ENCODE measurements around the gene FAIM2. TPM values are rescaled to one million over a fixed set of nuclear protein-coding genes. Genes with fewer than 3 reads are reported as not detected.
A peak's percentile ranks its signal among the peaks of the same experiment; 100 is the strongest.

Gene FAIM2
- total RNA-seq, 4 donors from 2014 or later: 0.13 to 1.1 TPM; not detected in 2

DNA sequence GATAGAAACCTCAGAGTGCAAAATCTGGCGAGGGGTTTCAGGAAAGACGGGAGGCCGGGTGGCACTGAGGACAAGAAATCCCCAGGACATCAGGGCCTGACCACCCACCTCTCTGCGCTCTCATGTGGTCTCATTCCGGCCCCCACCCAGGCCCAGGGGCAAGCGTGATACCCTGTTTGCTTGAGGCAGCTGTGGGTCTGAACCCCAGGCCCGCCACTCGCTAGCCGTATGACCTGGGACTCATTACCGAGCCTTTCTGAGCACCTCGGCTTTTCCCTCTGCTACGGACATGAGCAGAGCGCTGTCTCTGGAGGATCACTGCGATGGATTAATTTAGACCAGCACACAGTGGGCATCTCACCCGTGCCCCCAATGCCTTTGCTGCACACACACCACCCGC is 35.3 kb downstream of the FAIM2 start:
- DNase-seq (no peak), ATAC-seq (no peak)
- intact Hi-C loops (cut with DNase I; ENCODE audit: low total_unique reads): loop anchor here (10.0 kb wide), 2 partner anchors 96 to 186 kb away; partner anchors contain the start of genes AQP5 and ASIC1
- no peak overlapping the region for H3K4me3 ChIP-seq
- no peak for TF ChIP-seq POLR2A (IDR thresholded peaks at IDR 0.05)
- TF ChIP-seq, protein P1, sequence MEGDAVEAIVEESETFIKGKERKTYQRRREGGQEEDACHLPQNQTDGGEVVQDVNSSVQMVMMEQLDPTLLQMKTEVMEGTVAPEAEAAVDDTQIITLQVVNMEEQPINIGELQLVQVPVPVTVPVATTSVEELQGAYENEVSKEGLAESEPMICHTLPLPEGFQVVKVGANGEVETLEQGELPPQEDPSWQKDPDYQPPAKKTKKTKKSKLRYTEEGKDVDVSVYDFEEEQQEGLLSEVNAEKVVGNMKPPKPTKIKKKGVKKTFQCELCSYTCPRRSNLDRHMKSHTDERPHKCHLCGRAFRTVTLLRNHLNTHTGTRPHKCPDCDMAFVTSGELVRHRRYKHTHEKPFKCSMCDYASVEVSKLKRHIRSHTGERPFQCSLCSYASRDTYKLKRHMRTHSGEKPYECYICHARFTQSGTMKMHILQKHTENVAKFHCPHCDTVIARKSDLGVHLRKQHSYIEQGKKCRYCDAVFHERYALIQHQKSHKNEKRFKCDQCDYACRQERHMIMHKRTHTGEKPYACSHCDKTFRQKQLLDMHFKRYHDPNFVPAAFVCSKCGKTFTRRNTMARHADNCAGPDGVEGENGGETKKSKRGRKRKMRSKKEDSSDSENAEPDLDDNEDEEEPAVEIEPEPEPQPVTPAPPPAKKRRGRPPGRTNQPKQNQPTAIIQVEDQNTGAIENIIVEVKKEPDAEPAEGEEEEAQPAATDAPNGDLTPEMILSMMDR (IDR thresholded peaks at IDR 0.05 in 4 of 5, conservative IDR thresholded peaks at IDR 0.05 in 1 of 5): no peak
- H3K4me1 ChIP-seq: peaks cover 10 to 19% of the 10 kb centered on the region in 2 donors
- in situ Hi-C loops (cut with MboI; ENCODE audit: low sequenced_read_pairs in 4 of 4): no loop called here
- H3K36me3 ChIP-seq: no peaks in the 10 kb centered on the region
- H3K27me3 ChIP-seq: no peaks in the 10 kb centered on the region
- H3K27ac ChIP-seq: peak overlapping the region in 3 of 4 donors; percentile 6 to 41 (median 41)
- no peaks in the 10 kb centered on the region for H3K9me3 ChIP-seq

DNA sequence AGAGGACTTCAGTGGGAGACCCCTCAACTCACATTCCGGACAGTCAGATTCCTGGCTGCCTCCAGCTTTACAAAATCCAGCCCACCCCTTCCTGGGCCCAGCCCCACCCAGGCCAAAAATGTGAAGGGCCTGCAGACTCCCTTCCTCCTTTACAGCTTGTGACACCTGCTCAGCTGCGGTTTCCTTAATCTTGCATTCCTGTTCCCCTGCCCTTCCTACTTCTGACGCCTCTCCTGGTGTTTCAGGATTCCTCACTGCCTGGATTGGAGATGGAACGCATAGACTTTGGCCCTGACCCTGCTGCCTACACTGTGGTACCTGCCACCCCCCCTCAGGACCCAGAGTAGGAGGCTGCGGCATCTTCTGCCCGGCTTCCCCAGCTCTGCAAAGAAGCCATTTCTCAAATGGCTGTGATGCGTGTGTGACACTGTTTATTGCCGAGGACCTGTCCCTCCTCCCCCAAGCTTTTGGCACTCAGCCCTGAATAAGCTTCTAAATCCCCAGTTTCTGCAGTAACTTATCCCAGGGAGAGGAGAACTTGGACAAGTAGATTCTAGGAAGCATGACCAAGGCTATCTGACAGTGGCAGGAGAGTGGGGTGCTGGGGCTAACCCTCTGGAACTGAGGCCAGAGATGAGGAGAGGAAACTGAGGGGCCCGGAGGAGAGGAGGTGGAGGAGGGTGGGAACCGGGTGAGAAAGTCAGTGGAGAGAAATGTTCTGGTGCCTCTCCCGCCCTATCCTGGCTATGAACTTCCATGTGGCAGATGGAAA is 35.9 kb downstream of the FAIM2 start:
- no peak for DNase-seq
- no peaks in the 10 kb centered on the region for H3K36me3 ChIP-seq
- no peaks in the 10 kb centered on the region for H3K27me3 ChIP-seq
- in situ Hi-C loops (cut with MboI; ENCODE audit: low sequenced_read_pairs in 4 of 4): no loop called here
- intact Hi-C loops (cut with DNase I; ENCODE audit: low total_unique reads): loop anchor here (1.0 to 10.0 kb wide), 3 partner anchors 91 to 187 kb away; partner anchors contain the start of genes AQP5 and ASIC1
- TF ChIP-seq, protein P1 (IDR thresholded peaks at IDR 0.05 in 4 of 5, conservative IDR thresholded peaks at IDR 0.05 in 1 of 5): no peak
- no peak for TF ChIP-seq POLR2A (IDR thresholded peaks at IDR 0.05)
- peaks cover 10 to 19% of the 10 kb centered on the region in 2 donors for H3K4me1 ChIP-seq
- no peak overlapping the region for H3K4me3 ChIP-seq
- H3K9me3 ChIP-seq: no peaks in the 10 kb centered on the region
- ATAC-seq: no peak
- peak overlapping the region in 1 of 4 donors; percentile 6 for H3K27ac ChIP-seq

DNA sequence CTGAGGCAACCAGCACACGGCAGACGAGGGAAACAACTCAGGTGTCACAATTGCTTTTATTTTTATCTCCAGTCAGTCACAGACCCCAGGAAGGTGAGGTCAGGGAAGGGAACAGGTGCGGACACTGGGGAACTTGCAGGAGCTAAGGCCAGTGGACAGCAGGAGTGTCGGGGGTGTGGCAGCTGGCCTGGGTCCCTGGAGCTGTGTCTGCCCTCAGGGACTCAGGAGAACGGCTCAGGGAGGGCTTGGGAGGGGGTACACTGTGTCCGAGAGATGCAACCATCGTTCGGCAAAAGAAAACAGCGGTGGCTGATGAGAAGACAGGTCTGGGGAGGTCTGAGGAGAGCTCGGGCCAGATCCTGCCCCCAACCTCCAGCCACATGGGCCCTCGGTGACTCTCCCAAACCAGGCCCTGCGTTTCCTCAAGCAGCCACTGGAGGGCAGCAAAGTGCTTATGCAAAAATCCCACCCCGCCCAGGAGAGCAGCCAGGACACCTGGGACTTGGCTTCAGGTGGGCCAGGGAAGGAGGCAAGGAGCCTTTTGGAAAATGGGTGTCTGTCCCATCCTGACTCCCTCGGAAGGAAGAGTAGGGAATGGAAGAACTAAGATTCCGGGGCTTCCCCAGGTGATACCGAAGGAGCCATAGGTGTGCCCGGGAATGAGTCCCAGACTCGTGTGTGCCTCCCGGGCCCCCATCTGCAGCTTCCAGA is 36.7 kb downstream of the FAIM2 start:
- no peak overlapping the region for H3K4me3 ChIP-seq
- no peaks in the 10 kb centered on the region for H3K27me3 ChIP-seq
- TF ChIP-seq, protein P1 (IDR thresholded peaks at IDR 0.05 in 4 of 5, conservative IDR thresholded peaks at IDR 0.05 in 1 of 5): peak; percentile 79 to 97 (median 90)
- no peak for TF ChIP-seq POLR2A (IDR thresholded peaks at IDR 0.05)
- H3K27ac ChIP-seq: no peak overlapping the region
- H3K36me3 ChIP-seq: no peaks in the 10 kb centered on the region
- peak; percentile 43 to 73 for ATAC-seq
- peak in 1 of 2 donors; percentile 57 for DNase-seq
- H3K4me1 ChIP-seq: peaks cover 10 to 19% of the 10 kb centered on the region in 2 donors
- in situ Hi-C loops (cut with MboI; ENCODE audit: low sequenced_read_pairs in 4 of 4) (no loop called here), intact Hi-C loops (cut with DNase I; ENCODE audit: low total_unique reads) (loop anchor here (1.0 to 10.0 kb wide), 3 partner anchors 91 to 188 kb away; partner anchors contain the start of genes AQP5 and ASIC1)
- H3K9me3 ChIP-seq: no peaks in the 10 kb centered on the region

DNA sequence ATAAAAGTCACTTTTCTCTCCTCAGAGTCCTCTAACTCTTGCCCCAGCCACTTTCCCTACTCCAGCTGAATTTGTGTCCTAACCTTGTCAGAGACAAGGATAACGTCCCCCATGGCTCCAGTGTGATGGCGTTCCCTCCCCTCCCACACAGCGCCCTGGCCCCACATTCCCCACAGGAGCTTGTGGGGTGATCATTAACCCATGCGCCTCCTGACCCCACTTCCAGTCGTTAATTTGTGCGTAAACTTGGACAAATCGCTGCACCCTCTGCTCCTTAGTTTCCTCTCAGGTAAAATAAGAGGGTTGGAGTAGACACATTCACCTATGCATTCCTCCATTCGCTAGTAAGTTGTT is 37.9 kb downstream of the FAIM2 start:
- Histone ChIP-seq H3K4me1 (peaks cover 10 to 19% of the 10 kb centered on the region in 2 donors), H3K9me3 (no peaks in the 10 kb centered on the region), H3K27me3 (no peaks in the 10 kb centered on the region), H3K36me3 (no peaks in the 10 kb centered on the region), H3K27ac (no peak overlapping the region), H3K4me3 (no peak overlapping the region)
- in situ Hi-C loops (cut with MboI; ENCODE audit: low sequenced_read_pairs in 4 of 4): no loop called here
- TF ChIP-seq, protein P1 (IDR thresholded peaks at IDR 0.05 in 4 of 5, conservative IDR thresholded peaks at IDR 0.05 in 1 of 5): no peak
- no peak for TF ChIP-seq POLR2A (IDR thresholded peaks at IDR 0.05)
- intact Hi-C loops (cut with DNase I; ENCODE audit: low total_unique reads): loop anchor here (10.0 kb wide), 2 partner anchors 99 to 189 kb away; partner anchors contain the start of genes AQP5 and ASIC1
- DNase-seq (no peak), ATAC-seq (no peak)
